Measurements from ENCODE around the gene CHN2.

- TF ChIP-seq NR3C1 (IDR thresholded peaks at IDR 0.05) = no peak
- no peak for TF ChIP-seq BHLHE40 (IDR thresholded peaks at IDR 0.05; ENCODE audit: low read depth, low read length)
- no peak for TF ChIP-seq CTCF (IDR thresholded peaks at IDR 0.05)
- no peak for TF ChIP-seq E2F6 (IDR thresholded peaks at IDR 0.05; ENCODE audit: borderline replicate concordance, low read depth)
- TF ChIP-seq MYC (IDR thresholded peaks at IDR 0.05; ENCODE audit: borderline replicate concordance, low read length) = no peak
- no peak for TF ChIP-seq KDM5A (IDR thresholded peaks at IDR 0.05)
- TF ChIP-seq POLR2A (IDR thresholded peaks at IDR 0.05; ENCODE audit: low read length) = no peak
- no peak for TF ChIP-seq EP300 (IDR thresholded peaks at IDR 0.05)
- no peak for TF ChIP-seq HOXA7 (CRISPR knock-in tag; IDR thresholded peaks at IDR 0.05)
- TF ChIP-seq RAD21 (conservative IDR thresholded peaks at IDR 0.05 in 1 of 2, IDR thresholded peaks at IDR 0.05 in 1 of 2) = no peak
- TF ChIP-seq, protein P1, sequence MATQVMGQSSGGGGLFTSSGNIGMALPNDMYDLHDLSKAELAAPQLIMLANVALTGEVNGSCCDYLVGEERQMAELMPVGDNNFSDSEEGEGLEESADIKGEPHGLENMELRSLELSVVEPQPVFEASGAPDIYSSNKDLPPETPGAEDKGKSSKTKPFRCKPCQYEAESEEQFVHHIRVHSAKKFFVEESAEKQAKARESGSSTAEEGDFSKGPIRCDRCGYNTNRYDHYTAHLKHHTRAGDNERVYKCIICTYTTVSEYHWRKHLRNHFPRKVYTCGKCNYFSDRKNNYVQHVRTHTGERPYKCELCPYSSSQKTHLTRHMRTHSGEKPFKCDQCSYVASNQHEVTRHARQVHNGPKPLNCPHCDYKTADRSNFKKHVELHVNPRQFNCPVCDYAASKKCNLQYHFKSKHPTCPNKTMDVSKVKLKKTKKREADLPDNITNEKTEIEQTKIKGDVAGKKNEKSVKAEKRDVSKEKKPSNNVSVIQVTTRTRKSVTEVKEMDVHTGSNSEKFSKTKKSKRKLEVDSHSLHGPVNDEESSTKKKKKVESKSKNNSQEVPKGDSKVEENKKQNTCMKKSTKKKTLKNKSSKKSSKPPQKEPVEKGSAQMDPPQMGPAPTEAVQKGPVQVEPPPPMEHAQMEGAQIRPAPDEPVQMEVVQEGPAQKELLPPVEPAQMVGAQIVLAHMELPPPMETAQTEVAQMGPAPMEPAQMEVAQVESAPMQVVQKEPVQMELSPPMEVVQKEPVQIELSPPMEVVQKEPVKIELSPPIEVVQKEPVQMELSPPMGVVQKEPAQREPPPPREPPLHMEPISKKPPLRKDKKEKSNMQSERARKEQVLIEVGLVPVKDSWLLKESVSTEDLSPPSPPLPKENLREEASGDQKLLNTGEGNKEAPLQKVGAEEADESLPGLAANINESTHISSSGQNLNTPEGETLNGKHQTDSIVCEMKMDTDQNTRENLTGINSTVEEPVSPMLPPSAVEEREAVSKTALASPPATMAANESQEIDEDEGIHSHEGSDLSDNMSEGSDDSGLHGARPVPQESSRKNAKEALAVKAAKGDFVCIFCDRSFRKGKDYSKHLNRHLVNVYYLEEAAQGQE (IDR thresholded peaks at IDR 0.05) = no peak
- no peak for TF ChIP-seq JUN (IDR thresholded peaks at IDR 0.05)
These were observed 148.2 kb downstream of the CHN2 start for GRCh38 chr7:29342761-29343160.

Measured in A549 (cell line).